Stimulated activated CD8-positive, alpha-beta memory T cell treated with anti-CD3 and anti-CD28 coated beads, Interleukin-7, amount 100 ng/mL, for 1 hour (primary cell): ENCODE measurements around the gene GRID1.
"Not testable (repeated sequence)": the region's sequence is repeated elsewhere in the genome, so short reads cannot be mapped to it uniquely, and the experiment has no call there.

ENCODE experiments used
- DNase-seq, 2 donors: peaks; one replicate each; pipeline ENCODE4 v3.0.0-alpha.2; 2020; ENCODE audit warnings: low read depth in 2 of 2

The GRID1 gene

GRCh38 chr10:86253091-86254072 lies 113.2 kb downstream of the GRID1 start:
- DNase-seq = no peak

GRCh38 chr10:86252556-86252955 lies 114.0 kb downstream of the GRID1 start:
- DNase-seq = no peak

- no peak for DNase-seq
Measured at GRCh38 chr10:86252079-86252478, 114.5 kb downstream of the GRID1 start.

- DNase-seq = no peak
Measured at GRCh38 chr10:86251426-86251825, 115.2 kb downstream of the GRID1 start.

- no peak for DNase-seq
Measured at GRCh38 chr10:86250399-86250798, 116.2 kb downstream of the GRID1 start.

GRCh38 chr10:86249794-86250193 lies 116.8 kb downstream of the GRID1 start:
- no peak for DNase-seq

- no peak for DNase-seq
Measured at GRCh38 chr10:86248062-86248461, 118.5 kb downstream of the GRID1 start.

- DNase-seq = no peak
Measured at GRCh38 chr10:86247588-86247987, 119.0 kb downstream of the GRID1 start.

- no peak for DNase-seq
Measured at GRCh38 chr10:86247073-86247472, 119.5 kb downstream of the GRID1 start.

- no peak for DNase-seq
Measured at GRCh38 chr10:86246279-86246940, 120.2 kb downstream of the GRID1 start.

GRCh38 chr10:86245015-86245394 lies 121.6 kb downstream of the GRID1 start:
- DNase-seq = no peak

GRCh38 chr10:86244297-86245014 lies 122.1 kb downstream of the GRID1 start:
- DNase-seq = no peak

- no peak for DNase-seq
Measured at GRCh38 chr10:86243651-86244155, 122.9 kb downstream of the GRID1 start.

- DNase-seq = no peak
Measured at GRCh38 chr10:86242761-86243160, 123.8 kb downstream of the GRID1 start.

GRCh38 chr10:86238089-86238488 lies 128.5 kb downstream of the GRID1 start:
- not testable (repeated sequence) for DNase-seq

GRCh38 chr10:86234541-86235270 lies 131.9 kb downstream of the GRID1 start:
- no peak for DNase-seq

- DNase-seq = no peak
Measured at GRCh38 chr10:86234107-86234506, 132.5 kb downstream of the GRID1 start.

- DNase-seq = no peak
Measured at GRCh38 chr10:86233131-86233530, 133.5 kb downstream of the GRID1 start.

- DNase-seq = no peak
Measured at GRCh38 chr10:86232644-86233043, 134.0 kb downstream of the GRID1 start.

GRCh38 chr10:86231796-86232560 lies 134.6 kb downstream of the GRID1 start:
- no peak for DNase-seq
